HG03064 (cell line): ENCODE results near the gene MARCHF11.

Source experiments
- ATAC-seq: cut with Tn5 transposase; IDR thresholded peaks from one replicate; pipeline ENCODE4 v1.9.1; 2021; ENCODE audit warnings: low read depth; ENCODE audit not compliant: unreplicated experiment

The MARCHF11 gene

DNA sequence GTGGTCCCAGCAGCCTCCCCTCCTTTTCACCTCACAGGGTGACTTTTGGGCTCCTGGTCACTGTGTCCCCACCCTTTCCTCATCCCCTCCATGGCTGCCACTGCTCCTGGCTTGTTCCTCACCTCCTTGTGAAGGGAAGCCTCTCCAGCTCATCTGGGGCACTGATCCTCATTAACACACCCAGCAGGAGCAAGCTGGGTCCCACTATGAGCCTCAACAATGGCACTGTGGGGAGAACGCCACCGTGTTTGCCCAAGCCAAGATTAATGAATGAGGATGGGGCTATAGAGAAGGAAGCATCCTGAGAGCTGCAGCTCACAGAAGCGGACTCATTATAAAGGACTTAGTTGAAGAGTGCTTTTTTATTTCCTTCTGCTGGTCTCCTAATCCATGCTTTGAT lies 118.4 kb downstream of the MARCHF11 start:
- no peak for ATAC-seq

DNA sequence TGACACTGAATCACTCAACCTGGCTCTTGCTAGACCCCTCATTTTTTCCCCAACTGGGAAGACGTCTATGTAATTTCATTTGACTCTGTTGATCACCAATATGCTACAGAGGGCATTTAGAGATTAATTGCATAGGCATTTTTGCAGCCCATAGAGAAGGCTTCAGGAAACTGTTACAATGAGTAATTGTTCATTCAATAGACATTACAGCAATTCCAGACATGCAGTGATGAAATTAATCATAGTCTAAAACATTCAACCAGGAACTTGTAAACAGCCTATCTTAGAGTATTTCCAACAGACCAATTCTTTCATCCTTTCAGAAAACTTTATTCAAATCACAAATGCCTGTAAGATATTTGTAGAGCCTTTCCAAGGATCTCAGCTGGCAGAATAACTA lies 122.3 kb downstream of the MARCHF11 start:
- ATAC-seq = no peak

- ATAC-seq = no peak
Observed at GRCh38 chr5:16051246-16051755, 128.3 kb downstream of the MARCHF11 start.

- no peak for ATAC-seq
Observed at GRCh38 chr5:16050414-16050813, 129.2 kb downstream of the MARCHF11 start.

GRCh38 chr5:16049761-16050160 lies 129.8 kb downstream of the MARCHF11 start:
- ATAC-seq = no peak

- no peak for ATAC-seq
Observed at GRCh38 chr5:16048132-16048531, 131.5 kb downstream of the MARCHF11 start.

- no peak for ATAC-seq
Observed at GRCh38 chr5:16043349-16043965, 136.1 kb downstream of the MARCHF11 start.

GRCh38 chr5:16037121-16037845 lies 142.3 kb downstream of the MARCHF11 start:
- ATAC-seq = no peak

DNA sequence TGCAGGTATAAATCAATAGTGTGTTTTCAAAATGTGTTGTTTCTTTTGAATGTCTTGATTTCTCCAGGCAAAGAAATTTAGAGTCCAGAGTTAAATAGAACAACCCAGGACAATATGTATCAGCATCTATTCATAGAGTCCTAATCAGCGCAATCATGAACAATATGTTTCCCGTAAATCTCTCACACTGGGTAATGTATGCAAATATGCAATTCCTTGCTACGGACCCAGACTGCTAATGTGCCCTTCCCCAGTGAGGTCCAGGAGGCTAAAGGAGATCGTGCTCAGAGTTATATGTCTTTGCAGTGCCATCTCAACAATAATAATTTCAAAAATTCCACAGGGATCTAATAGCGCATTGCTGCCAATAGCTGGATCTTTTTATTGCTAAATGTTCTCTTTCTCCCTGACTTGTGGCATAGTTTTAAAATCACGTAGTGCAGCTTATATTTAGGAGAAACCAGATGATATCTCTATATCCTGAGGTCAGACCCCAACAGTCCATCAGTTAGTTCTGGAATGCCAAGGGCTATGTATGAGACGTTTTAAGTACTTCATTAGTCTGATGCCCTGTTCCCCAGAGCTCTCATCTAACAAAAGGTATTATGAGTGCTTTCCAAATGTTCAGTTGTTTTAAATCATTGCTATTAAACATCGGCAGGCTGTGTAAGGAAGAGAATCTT lies 145.1 kb downstream of the MARCHF11 start:
- no peak for ATAC-seq

- no peak for ATAC-seq
Observed at GRCh38 chr5:16033187-16033925, 146.2 kb downstream of the MARCHF11 start.

DNA sequence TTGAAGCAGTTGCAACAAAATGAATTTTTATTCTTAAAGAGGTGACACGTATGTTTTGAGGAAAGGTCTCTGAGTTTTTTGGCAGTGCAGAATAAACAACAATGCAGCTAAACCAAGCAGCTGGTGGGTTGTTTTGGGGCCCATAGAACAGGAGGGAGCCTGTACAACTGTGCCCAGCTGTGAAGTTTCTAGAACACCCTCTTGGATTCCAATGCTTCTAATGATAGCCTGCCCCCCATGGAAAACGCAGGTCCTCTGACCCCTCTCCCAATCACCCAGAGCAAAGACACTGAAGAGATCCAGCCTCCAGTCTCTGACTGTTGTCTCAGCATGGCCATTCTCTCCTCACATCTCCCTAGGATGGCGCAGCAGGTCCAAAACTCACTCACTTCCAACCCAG lies 150.9 kb downstream of the MARCHF11 start:
- ATAC-seq = no peak

GRCh38 chr5:16025681-16026080 lies 153.9 kb downstream of the MARCHF11 start:
- no peak for ATAC-seq

- ATAC-seq = no peak
Observed at GRCh38 chr5:16018970-16019369, 160.6 kb downstream of the MARCHF11 start.

DNA sequence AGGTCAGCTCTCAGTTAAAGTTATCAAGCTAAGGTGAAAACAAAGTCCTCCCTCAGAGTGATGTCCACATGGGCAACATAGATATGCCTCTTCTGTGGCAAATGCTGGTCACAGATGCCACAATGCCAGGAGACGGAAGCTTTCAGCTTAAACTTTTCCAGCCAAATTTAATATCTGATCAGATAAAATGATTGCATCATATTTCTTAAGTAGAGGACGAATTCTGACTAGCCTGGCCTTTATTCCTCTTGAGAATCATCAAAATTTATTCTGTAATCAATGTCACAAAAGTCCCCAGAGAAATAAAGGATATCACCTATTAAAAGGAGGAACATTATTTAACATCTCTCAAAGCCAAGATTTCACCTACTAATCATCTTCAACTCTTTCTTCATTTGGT lies 161.9 kb downstream of the MARCHF11 start:
- ATAC-seq = no peak
